NT2/D1 (cell line): Measurements from ENCODE around the gene CEP97.
"Not testable (repeated sequence)": the region's sequence is repeated elsewhere in the genome, so short reads cannot be mapped to it uniquely, and the experiment has no call there.

Source experiments
- DNase-seq: peaks from one replicate; pipeline ENCODE4 v3.0.0-alpha.2; 2011; ENCODE audit warnings: low read depth, low spot score
- H3K27me3 ChIP-seq: 2 replicates; pipeline ENCODE4 v1.6.0; 2011; ENCODE audit warnings: mild to moderate bottlenecking; ENCODE audit not compliant: insufficient read length, insufficient read depth
- H3K36me3 ChIP-seq: 2 replicates; pipeline ENCODE4 v1.6.1; 2011; ENCODE audit warnings: mild to moderate bottlenecking, low read length, mixed read lengths; ENCODE audit not compliant: insufficient read depth, insufficient read length
- H3K4me1 ChIP-seq: 2 replicates; pipeline ENCODE4 v1.5.1; 2011; ENCODE audit not compliant: insufficient read depth, insufficient read length
- H3K4me3 ChIP-seq: 2 replicates; pipeline ENCODE4 v1.5.1; 2011; ENCODE audit warnings: low read depth; ENCODE audit not compliant: insufficient read length
- H3K9ac ChIP-seq: 2 replicates; pipeline ENCODE4 v1.6.0; 2011; ENCODE audit warnings: low read depth; ENCODE audit not compliant: insufficient read length
- H3K9me3 ChIP-seq: 2 replicates; pipeline ENCODE4 v1.5.1; 2011; ENCODE audit warnings: mild to moderate bottlenecking, low read length; ENCODE audit not compliant: insufficient read depth
- SUZ12 ChIP-seq: IDR thresholded peaks from 2 replicates; pipeline ENCODE4 v1.6.1; 2011; ENCODE audit not compliant: insufficient read length, insufficient read depth; ENCODE audit errors: extremely low read depth
- YY1 ChIP-seq: IDR thresholded peaks from 2 replicates; pipeline ENCODE4 v1.6.1; 2011; ENCODE audit not compliant: insufficient read length, insufficient read depth
- ZNF274 ChIP-seq: IDR thresholded peaks from 2 replicates; pipeline ENCODE4 v1.6.1; 2011; ENCODE audit warnings: mild to moderate bottlenecking, low read depth, low read length

The CEP97 gene

GRCh38 chr3:101762041-101762646 is 37.7 kb downstream of the CEP97 start:
- TF ChIP-seq ZNF274 = no peak
- no peak for TF ChIP-seq YY1
- no peak for TF ChIP-seq SUZ12
- H3K9me3 ChIP-seq = no peaks in the 10 kb centered on the region
- no peak overlapping the region for H3K4me3 ChIP-seq
- no peaks in the 10 kb centered on the region for H3K4me1 ChIP-seq
- no peaks in the 10 kb centered on the region for H3K27me3 ChIP-seq
- H3K36me3 ChIP-seq = peaks cover 38% of the 10 kb centered on the region
- no peak overlapping the region for H3K9ac ChIP-seq
- no peak for DNase-seq

- not testable (repeated sequence) for H3K4me1 ChIP-seq, H3K9me3 ChIP-seq, DNase-seq, H3K4me3 ChIP-seq, H3K9ac ChIP-seq, H3K36me3 ChIP-seq
- peaks cover 13% of the 10 kb centered on the region for H3K27me3 ChIP-seq
These were observed 53.4 kb downstream of the CEP97 start for GRCh38 chr3:101777745-101778281.

DNA sequence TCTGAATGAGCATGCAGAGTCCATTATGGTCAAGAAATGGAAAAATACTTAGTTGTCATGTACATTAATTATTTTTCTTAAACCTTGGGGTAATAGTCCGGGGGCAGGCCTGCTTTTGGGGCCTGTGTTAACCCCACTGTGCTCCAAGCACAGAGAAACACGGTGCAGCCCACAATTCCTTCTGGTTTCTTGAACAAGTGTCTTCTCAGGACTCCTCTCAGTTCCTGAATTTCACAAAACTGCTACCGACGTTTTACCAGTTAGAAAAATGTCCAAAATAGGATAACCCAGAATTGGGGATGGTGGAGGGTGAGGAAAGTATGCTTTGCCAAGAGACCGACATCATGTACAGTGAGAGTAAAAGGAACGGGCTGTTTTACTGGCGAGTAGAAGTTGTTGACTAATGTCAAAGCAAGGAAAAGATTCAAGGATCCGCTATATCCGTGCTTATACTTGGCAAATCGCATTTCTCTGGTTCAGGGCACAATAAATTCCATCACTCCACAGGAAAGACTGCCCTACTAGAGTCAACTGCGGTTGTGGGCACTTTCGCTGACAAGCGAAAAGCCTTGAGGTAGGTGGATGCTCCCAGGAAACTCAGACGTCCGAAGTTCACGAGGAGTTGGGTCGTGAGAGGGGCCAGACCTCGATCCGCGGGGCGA is 54.1 kb downstream of the CEP97 start:
- DNase-seq = no peak
- no peaks in the 10 kb centered on the region for H3K9me3 ChIP-seq
- H3K36me3 ChIP-seq = peaks cover 9% of the 10 kb centered on the region
- peak overlapping the region; percentile 70 for H3K9ac ChIP-seq
- H3K4me1 ChIP-seq = no peaks in the 10 kb centered on the region
- peaks cover 13% of the 10 kb centered on the region for H3K27me3 ChIP-seq
- peak overlapping the region; percentile 50 for H3K4me3 ChIP-seq
- TF ChIP-seq ZNF274 (no peak), YY1 (no peak), SUZ12 (no peak)

GRCh38 chr3:101779047-101779821 is 54.8 kb downstream of the CEP97 start, which contains the start of gene NXPE3:
TSS of gene NXPE3 (plus strand) at chr3:101779211. CDS start at chr3:101785597, 6,386 bp downstream.
- H3K4me3 ChIP-seq = peak within 1 kb of the TSS; percentile 50
- H3K9ac ChIP-seq = peak within 1 kb of the TSS; percentile 70
- peaks cover 16% of the 10 kb centered on the region for H3K36me3 ChIP-seq
- no peaks in the 10 kb centered on the region for H3K4me1 ChIP-seq
- no peaks in the 10 kb centered on the region for H3K9me3 ChIP-seq
- peaks cover 13% of the 10 kb centered on the region for H3K27me3 ChIP-seq
- DNase-seq = peak; percentile 62
- TF ChIP-seq ZNF274 = no peak
- no peak for TF ChIP-seq SUZ12
- no peak for TF ChIP-seq YY1

- H3K9ac ChIP-seq = peak overlapping the region; percentile 70
- no peaks in the 10 kb centered on the region for H3K9me3 ChIP-seq
- DNase-seq = no peak
- H3K36me3 ChIP-seq = peaks cover 23% of the 10 kb centered on the region
- peaks cover 13% of the 10 kb centered on the region for H3K27me3 ChIP-seq
- H3K4me1 ChIP-seq = no peaks in the 10 kb centered on the region
- TF ChIP-seq ZNF274 = no peak
- TF ChIP-seq YY1 = no peak
- no peak for TF ChIP-seq SUZ12
- peak overlapping the region; percentile 50 for H3K4me3 ChIP-seq
These were observed 55.5 kb downstream of the CEP97 start for GRCh38 chr3:101779822-101780381.

- no peaks in the 10 kb centered on the region for H3K4me1 ChIP-seq
- H3K9me3 ChIP-seq = no peaks in the 10 kb centered on the region
- no peak overlapping the region for H3K4me3 ChIP-seq
- H3K36me3 ChIP-seq = peaks cover 30% of the 10 kb centered on the region
- no peak for DNase-seq
- H3K27me3 ChIP-seq = peaks cover 13% of the 10 kb centered on the region
- TF ChIP-seq YY1 = no peak
- TF ChIP-seq SUZ12 = no peak
- no peak for TF ChIP-seq ZNF274
- H3K9ac ChIP-seq = no peak overlapping the region
These were observed 56.2 kb downstream of the CEP97 start for GRCh38 chr3:101780661-101781060.
